Measurements from ENCODE around the gene NHLRC1.
"Not testable (repeated sequence)": the region's sequence is repeated elsewhere in the genome, so short reads cannot be mapped to it uniquely, and the experiment has no call there.

Gene NHLRC1

DNA sequence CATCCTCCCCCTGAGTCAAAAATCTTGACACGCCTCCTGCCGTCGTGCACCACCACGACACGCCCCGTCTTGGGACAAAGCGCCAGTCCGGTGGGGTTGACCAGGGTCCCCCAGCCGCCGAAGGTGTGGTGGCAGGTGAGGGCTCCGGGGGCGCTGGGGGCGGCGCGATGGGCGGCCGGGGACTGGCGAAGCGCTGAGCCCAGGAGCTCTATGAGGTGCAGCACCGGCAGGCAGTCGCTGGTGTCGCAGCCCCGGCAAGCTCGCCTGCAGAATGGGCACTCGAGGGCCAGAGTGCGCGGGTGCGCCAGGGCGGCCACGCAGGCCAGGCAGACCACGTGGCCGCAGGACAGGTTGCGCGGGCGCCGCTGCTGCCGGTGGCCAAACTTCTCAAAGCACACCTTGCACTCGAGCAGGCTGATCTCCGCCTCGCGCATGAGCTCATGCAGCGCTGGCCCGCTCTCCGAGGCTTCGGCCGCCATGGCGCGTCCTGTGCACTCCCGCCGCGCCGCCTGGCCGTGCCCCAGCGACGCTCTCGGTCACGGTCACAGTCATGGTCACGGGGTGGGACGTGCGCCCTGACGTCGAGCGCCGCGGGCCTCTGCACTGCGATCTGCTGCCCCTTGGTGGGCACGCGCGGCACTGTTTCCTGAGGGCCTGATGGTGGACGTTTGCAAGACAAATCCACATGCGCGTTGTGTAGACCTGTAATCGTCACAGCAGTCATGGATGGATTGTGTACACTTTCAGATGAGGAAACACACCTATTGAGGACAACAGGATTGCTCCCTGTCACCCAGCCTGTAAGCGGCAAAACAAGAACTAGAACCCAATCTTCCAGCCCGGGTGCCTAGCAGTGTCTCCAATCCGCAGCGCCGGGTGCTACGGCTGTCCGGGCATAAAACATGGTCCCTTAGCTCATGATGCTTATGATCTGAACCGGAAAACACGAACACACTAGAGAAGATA lies at the start of gene NHLRC1:
TSS of gene NHLRC1 (minus strand) at position 550 of the 966 bp plus-strand sequence. CDS start at position 479, 71 bp downstream.
- DNase-seq: peak; percentile 65 to 76

DNA sequence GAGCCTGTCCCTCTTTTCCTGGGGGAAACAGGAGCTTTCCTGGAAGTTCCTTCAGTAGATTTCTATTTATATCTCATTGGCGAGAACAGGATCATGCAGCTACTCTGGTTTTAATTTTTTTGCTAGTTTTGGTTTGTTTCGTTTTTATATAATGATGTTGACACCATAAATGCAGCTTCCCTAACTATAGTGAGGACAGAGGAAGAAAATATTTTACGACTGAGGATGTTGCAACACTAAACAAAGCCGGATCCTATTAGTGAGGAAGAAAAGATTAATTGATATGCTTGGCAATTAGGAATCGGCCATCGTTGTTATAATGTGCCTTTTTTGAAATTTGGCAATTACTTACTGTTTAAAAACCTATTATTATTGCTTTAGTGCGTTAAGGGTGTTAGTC lies 49.4 kb upstream of the NHLRC1 start:
- DNase-seq: no peak

DNA sequence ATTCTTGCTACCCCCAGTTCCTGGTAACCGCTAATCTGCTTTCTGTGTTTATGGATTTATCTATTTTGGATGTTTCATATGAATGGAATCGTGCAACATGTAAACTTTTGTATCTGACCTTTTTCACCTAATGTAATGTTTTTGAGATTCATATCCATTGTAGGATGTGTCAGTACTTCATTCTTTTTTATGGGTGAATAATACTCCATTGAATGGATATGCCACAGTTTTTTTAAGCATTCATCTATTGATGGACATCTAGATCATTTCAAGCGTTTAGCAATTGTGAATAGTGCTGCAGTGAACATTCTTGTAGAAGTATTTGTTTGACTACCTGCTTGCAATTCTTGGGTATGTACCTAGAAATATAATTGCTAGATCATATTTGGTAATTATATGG lies 45.8 kb upstream of the NHLRC1 start:
- no peak for DNase-seq

DNA sequence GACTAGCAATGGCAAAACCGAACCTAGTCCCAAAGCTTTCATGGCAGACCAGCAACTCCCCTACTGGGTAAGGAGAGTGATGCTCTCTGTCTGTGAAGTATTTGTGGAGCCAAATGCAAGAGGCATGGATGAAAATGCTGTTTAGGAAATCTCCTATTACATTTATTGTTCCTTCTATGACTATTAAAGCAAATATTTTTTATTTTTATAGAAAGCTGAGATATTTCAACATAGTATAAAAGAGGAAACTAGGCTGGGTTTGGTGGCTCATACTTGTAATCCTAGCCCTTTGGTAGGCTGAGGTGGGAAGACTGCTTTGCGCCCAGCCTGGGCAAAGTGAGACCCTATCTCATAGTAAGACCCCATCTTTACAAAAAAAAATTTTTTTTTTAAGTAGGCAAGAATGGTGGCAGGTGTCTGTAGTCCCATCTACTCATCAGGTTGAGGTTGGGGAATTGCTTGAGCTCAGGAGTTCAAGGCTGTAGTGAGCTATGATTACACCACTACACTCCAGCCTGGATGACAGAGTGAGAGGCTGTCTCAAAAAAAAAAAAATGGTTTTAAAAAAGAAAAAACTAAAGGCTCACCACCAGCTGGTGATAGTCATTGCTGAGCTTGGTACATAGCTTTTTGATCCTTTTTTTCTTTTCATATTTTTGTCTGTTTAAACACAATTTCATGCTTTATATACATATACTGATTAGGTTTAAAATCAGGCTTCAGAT lies 44.0 kb upstream of the NHLRC1 start:
- no peak for DNase-seq

DNA sequence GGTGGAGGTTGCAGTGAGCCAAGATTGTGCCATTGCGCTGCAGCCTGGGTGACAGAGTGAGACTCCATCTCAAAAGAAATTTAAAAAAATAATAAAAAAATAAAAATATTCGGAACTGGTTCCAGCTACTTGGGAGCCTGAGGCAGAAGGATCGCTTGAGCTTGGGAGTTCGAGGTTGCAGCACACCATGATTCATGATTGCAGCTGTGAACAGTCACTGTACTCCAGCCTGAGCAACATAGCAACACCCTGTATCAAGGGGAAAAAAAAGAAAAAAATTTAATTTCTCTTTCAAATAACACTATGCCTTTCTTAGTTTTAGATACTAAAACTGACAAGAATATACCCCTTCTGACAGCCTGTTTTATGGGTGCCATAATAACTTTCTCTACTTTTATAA lies 43.3 kb upstream of the NHLRC1 start:
- no peak for DNase-seq

DNA sequence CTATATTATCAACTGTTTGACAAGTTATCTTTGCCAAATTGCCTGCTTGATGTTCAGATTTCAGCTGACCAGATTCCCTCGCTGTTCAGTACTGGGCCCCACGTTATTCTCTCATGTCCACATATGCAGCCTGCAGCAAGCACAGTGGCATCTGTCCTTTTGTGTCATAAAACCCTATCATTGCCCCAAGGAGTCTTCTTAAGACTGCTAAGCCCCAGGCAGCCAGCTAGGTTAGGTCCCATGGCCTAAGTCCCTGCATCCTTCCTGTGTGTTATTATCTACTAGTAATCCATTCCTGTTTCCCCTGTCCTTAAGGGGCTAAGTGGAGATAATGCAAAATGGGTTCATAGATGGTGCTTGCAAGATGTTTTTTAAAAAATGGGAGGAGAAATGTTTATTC lies 39.9 kb upstream of the NHLRC1 start:
- no peak for DNase-seq

DNA sequence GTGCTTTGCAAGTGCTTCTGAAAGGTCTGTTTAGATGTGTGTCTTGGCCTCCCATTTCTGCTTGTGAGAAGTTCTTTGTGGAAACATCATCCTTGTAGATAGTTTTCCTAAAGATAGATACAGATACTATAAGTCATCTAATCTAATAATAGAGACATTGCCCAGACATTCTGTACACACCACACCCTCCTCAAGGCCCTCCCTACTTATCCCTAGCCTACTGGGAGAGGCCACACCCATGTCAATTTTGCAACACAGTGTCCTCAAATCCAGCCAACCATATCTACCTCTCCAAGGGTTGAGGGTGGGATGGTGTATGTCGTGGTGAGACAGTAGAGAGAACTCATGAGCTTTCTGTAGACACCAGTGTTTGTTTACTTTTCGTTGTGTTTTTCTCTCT lies 39.0 kb upstream of the NHLRC1 start:
- DNase-seq: no peak

DNA sequence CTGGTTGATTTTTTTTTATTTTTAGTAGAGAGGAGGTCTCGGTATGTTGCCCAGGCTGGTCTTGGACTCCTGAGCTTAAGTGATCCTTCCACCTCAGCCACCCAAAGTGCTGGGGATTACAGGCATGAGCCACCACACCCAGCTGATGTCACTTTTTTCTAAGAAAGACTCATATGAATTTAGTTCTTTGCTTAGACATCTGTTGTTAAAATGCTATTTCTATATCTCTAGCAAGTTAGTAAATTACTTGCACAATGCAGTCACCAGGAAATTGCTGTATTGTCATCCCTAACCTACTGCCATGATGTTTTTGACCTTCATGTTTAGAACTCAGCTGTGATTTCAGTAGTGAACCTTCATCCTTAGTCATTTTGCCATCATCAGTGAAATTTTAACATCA lies 38.4 kb upstream of the NHLRC1 start:
- no peak for DNase-seq

DNA sequence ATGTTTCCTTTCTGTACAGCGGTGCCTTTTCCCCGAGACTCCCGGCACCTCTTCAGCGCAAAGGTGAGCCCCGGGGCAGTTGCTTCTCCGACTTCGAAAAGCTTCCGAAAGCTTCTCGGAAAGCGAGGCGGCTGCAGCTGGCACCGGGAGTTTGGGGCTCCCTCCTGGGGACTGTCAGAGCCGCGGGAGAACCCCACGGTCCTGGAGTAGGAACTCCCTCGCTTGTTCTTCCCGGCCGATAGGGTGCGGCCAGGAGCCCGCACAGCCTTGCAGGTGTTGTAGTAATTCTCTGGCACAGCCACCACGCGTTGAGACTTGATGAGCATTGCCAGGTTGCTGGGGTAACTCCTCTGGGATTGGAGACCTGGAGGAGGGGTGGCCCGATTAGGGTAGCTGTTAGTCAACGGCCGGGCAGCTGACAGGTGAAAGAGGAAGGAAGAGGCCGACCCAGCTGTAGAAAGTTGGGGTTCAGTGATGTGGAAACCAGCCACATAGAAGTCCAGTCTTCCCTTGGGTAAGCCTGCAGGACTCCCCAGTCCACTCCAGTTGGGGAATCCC lies 33.5 kb upstream of the NHLRC1 start:
- DNase-seq: peak; percentile 32 to 44

DNA sequence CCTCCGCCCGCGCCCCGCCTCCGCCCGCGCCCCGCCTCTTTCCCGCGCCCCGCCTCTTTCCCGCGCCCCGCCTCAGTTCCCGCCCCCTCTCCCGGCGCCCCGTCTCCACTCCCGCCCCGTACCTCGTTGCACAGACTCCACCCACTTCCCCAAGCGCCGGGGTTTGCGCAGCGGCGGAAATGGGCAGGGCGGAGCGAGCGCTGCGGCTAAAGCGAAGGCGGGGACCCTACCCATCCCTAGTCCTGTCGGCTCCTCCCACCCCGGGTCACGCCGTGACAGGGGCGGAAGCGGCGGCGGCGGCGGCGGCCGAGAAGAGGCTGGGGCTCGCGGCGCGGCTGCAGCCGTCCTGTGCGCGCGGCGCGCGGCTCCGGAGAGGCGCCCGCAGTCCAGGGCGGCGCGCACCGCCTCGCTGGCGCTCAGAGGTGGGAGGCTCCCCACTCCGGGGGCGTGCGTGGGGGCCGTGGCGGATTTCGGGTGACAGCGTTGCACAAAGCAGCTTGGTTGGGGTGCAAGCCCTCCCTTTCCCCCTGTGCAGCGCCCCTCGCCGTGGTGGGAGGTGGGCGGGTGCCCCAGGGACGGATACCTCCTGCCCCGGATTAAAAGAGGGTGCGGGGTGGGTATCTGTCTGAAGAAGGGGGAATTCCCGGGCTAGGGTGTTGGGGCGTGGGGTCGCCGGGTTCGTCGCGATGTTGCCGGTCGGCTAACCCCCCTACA lies 32.8 kb upstream of the NHLRC1 start, which contains the start of gene KDM1B:
TSS of gene KDM1B (plus strand) at position 273 of the 714 bp plus-strand sequence. CDS start 4,474 bp downstream, outside the sequence.
- DNase-seq: peak; percentile 92 to 95

DNA sequence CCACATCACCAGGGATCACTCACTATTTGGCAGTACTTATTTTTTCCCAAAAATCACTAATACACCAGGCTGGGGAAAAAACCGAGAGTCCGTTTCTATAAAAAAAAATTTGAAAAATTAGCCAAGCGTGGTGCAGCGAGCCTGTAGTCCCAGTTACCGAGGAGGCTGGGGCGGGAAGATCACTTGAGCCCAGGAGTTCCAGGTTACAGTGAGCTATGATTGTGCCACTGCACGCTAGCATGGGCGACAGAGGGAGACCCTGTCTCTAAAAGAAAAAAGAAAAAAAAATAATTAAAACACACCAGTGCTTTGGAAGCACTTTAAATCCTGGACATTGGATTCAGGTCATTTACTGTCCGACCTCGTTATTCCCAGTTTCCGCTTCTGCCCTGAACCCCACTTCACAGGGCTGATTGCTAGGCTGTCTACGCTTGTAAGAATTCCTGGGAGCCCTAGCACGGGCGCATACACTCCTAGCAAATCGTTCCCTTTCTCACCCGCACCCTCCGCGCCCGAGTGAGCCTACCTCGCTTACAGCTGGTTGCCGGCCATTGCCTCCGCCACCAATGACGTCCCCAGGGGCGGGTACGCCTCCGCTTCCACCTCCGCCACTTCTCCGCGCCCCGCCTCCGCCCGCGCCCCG lies 32.2 kb upstream of the NHLRC1 start, which contains the start of gene TPMT:
TSS of gene TPMT (minus strand) at position 571 of the 643 bp plus-strand sequence. CDS start 5,950 bp downstream, outside the sequence.
- peak; percentile 90 to 92 for DNase-seq

DNA sequence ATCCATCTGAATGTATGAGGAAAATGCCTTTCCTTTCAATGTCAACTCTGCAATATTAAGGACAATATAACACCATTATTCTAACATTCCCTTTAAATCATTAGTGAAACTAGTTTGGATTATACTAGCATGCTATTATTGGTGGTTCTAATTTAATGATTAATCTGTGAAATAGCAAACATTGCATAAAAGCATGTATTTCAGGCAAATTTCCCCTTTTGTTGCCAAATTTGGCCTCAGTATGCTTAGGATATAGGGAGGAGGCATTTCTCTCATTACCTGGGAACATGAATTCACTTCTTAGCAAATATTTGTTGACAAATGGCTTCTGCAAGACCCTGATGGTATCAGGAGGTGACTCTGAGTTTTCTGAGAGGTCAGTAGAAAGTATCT lies 30.8 kb upstream of the NHLRC1 start:
- DNase-seq: no peak

DNA sequence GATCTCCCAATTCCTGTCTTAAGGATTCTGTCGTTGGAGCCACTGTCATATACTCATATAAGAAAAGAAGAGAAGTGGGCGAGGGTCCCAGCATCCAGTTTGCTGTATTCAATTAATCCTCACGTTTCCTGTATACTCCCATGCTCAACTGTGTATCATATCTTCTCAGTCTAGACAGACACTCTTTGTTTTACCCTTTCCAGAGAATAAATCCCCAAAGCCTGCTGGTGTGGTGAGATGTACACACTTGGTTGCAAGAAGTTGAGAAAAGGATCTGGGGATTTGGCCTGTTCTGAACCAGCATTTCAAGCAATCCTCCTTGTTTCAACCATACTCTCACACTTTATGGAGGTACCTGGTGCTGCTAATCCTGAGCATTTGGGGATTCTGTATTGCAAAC lies 29.3 kb upstream of the NHLRC1 start:
- DNase-seq: no peak

DNA sequence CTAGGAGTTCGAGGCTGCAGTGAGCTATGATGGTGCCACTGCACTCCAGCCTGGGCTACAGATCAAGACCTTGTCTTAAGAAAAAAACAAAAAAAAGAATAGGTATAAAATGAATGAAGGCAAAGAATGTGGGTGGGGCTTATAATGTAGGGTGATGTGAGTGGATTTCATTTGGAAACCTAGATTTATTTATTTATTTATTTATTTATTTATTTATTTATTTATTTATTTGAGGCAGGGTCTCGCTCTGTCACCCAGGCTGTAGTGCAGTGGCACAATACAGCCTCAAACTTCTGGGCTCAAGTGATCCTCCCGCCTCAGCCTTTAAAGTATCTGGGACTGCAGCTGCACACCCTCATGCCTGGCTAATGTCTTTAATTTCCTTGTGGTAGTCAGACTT lies 28.9 kb upstream of the NHLRC1 start:
- not testable (repeated sequence) for DNase-seq

DNA sequence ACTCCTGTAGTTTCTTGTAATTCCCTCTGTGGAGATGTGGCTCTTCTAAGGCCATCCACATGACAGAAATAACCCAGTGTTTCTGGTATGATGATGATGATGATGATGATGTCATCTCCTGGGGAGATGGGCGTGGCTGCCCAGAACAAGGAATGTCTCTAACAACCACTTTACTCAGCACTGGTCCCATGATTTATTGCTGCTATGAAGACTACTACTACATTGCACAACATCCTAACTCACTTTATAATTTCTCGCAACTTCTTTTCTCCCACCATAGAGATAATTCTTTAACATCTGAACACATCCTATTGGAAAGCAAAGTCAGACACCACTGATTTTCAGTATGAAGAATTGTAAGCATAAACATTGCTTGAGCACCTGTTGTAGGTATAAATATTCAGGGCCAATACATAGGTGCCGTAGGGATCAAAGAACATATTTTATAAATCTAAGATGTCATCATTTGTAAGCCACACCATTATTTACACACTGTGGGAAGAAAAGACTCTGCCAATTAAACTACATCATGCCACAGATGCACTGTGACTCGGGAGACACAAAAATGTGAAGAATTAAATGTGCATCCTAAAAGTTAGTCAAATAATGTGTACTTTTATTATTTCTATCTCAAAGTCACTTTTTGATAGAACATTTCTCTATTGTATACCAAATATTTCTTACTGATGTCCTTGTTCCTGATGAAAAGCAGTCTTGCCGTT lies 26.0 kb upstream of the NHLRC1 start:
- DNase-seq: no peak

DNA sequence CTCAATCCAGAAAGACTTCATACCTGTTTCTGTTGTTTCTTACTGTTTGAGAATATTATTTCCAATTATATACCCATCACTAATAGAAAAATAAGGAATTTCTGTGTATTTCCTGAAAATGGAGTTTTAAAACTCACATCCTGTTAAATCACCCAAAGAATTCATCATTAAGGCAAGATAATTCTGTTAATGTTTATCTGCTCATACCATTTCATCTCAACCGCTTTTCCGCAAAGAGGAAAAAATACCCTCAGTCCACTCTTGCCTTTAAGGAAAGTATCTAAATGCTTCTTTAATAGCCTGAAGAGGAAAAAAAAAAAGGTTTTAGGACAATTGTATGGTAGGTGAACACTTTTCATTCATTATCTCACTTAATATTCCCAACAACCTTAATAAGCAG lies 25.1 kb upstream of the NHLRC1 start:
- no peak for DNase-seq

DNA sequence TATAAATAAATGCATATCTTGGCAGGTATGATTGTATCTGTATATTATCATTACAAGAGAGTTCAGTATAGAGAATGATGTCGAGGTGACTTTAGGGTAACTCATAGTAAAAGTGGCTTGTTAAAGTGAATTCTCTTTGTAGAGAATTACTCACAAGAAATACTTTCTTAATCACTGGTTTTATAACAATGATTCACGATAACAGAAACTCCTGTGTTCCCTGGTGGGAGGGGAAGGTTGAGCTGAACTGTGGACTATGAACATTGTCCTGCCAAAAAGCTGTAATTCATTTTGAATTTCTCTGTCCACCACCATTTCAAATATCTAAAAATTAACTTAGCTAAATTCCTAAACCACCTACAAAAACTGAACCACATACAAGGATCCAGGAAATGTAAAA lies 24.7 kb upstream of the NHLRC1 start:
- no peak for DNase-seq

DNA sequence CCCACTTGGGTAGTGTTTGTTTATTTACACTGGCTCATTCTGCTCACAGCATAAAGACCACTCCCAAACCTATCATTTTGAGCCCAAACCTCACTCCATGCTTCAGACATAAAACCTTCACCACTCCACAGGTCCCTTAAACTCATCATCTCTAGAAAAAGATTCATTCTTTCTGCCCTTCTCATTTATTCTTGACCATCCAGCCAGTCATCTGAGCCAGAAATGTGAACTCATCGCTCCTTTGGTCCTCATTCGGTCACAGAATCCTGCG lies 20.0 kb upstream of the NHLRC1 start:
- no peak for DNase-seq

DNA sequence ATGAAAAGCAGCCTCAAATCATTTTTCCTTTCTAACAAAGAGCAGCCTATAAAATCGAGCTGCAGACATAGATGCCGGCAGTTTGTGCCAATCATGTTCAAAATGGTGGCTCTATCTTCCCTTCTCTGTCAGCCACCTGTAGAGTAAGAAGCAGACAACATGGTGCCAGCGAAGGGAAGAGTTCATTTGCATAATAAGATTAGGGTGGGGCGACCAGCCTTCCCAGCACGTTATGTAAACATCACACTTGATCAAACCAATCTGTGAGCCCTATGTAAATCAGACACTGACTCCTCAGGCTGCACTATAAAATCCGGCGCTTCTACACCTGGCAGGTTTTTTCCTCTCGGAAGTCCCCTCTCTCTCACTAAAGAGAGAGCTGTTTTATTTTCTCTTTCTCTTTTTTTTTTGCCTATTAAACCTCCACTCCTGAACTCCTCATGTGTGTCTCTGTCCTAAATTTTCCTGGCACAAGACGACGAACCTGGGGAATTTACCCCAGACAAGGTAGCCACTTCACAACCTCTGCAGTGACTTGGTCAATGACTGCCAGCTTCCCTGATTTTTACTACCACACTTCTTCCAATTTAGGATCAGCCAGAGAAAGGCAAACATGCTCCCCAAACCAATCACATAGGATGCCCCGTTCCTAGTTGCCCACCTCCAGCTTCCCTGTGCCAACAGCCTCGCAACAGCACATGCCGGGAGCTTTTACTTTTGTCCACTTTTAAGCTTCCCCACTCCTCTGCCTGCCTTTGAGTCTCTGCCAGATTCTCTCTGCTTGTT lies 19.5 kb upstream of the NHLRC1 start:
- DNase-seq: peak in 1 of 2 experiments; percentile 5

DNA sequence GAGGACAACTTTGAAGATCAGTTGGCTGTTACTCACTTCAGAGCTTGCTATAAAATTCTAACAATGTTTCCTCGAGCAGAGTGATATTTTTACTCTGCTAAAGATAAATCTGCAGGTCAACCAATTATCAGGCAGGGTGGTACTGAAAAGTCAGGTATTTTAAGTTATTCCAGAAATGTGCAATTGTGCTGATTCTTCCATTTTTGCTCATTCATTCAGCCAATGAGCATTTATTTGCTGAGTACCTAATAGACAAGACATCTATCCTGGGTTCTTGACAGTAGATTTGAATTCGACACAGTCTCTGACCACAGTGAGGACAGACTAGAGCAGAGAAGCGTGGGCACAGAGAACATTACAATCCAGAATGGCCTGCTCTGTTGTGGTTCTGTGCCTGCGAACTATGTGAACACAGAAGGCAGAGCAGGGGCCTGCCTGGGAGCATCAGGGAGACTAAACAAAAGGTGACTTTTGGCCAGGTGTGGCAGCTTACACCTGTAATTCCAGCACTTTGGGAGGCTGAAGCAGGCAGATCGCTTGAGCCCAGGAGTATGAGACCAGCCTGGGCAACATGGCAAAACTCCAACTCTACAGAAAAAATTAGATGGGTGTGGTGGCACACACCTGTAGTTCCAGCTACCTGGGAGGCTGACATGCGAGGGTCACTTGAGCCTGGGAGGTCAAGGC lies 17.6 kb upstream of the NHLRC1 start:
- no peak for DNase-seq

All from NCI-H187 (cell line).